Neural cell (in vitro differentiated cells): ENCODE data around the gene MSANTD4.

Source experiments
- CTCF ChIP-seq: fragments of 450-650 bp; IDR thresholded peaks from 2 replicates; pipeline ENCODE4 v1.5.1; 2014; ENCODE audit warnings: antibody characterized with exemption, mild to moderate bottlenecking, moderate library complexity; ENCODE audit not compliant: poor library complexity, severe bottlenecking
- EP300 ChIP-seq: fragments of 450-650 bp; conservative IDR thresholded peaks from 2 replicates; pipeline ENCODE4 v1.6.1; 2014; ENCODE audit warnings: antibody characterized with exemption, mild to moderate bottlenecking, moderate library complexity; ENCODE audit not compliant: poor library complexity, severe bottlenecking
- EZH2 ChIP-seq: fragments of 200-600, 300-800 bp; shearing (Covaris generic), sonication (generic); IDR thresholded peaks from 2 replicates; pipeline ENCODE4 v1.6.1; 2014; ENCODE audit warnings: antibody characterized with exemption, low read length, borderline replicate concordance, mild to moderate bottlenecking; ENCODE audit not compliant: insufficient read depth, poor library complexity, severe bottlenecking

- TF ChIP-seq CTCF = no peak
- no peak for TF ChIP-seq EP300
- no peak for TF ChIP-seq EZH2
Measured at GRCh38 chr11:105969756-105970155, 52.3 kb downstream of the MSANTD4 start.
